Esophagus squamous epithelium (tissue), 4 donors: ENCODE measurements around the gene PITPNB.

Experiments
- POLR2A ChIP-seq, 4 donors: fragments of 450-650 bp; IDR thresholded peaks; one replicate each; pipeline ENCODE4 v1.6.1; 2017; ENCODE audit warnings: antibody characterized with exemption in 4 of 4, mild to moderate bottlenecking in 4 of 4, moderate library complexity in 3 of 4
- TF ChIP-seq, protein P1 (sequence below), 6 experiments: fragments of 450-650 bp in 4 of 6; fragments of 200-600 bp in 2 of 6; sonication (generic) in 2 of 6; IDR thresholded peaks; one replicate each; pipeline ENCODE4 v1.5.1; 2016 to 2019; ENCODE audit warnings: antibody characterized with exemption in 6 of 6, mild to moderate bottlenecking in 4 of 6, moderate library complexity in 4 of 6

DNA sequence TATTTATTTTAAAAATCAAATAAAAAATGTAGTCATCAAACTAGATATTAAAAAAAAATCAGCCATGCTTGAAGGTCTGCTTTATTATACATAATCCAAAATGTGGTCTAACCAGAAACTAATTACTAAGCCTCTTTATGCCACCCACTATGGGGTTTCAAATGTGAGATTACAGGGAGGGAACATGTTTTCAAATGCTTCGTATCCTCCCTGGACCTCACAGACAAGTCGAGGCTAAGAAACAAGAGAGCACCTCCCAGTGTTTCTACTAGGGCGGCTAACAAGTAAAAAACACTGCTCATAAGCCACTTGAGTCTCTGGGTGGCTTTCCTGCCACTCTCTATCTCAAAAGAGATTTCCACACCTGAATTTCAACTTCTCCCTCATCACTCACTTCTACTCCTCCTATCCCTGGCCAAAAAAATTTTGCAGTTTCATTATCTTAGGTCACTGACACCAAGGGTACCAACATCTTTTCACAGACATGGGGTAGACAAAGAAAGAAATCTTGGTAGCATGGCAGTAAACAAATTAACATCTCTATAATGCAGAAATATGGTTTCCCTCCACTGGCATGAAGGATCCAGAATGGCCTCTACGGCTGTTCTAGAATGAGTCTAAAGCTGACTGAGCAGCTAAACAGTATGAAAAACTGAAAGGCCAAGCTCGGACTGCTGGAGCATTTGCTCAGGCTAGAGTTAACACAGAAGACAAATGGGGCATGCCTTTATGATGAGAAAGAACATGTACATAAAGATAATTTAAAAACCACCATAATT lies 50.9 kb downstream of the PITPNB start:
- TF ChIP-seq POLR2A (IDR thresholded peaks at IDR 0.05), result no peak
- TF ChIP-seq, protein P1, sequence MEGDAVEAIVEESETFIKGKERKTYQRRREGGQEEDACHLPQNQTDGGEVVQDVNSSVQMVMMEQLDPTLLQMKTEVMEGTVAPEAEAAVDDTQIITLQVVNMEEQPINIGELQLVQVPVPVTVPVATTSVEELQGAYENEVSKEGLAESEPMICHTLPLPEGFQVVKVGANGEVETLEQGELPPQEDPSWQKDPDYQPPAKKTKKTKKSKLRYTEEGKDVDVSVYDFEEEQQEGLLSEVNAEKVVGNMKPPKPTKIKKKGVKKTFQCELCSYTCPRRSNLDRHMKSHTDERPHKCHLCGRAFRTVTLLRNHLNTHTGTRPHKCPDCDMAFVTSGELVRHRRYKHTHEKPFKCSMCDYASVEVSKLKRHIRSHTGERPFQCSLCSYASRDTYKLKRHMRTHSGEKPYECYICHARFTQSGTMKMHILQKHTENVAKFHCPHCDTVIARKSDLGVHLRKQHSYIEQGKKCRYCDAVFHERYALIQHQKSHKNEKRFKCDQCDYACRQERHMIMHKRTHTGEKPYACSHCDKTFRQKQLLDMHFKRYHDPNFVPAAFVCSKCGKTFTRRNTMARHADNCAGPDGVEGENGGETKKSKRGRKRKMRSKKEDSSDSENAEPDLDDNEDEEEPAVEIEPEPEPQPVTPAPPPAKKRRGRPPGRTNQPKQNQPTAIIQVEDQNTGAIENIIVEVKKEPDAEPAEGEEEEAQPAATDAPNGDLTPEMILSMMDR (IDR thresholded peaks at IDR 0.05), result no peak
